GM18873 (cell line): ENCODE results near the gene PLXNA4.

Source experiments
- ATAC-seq: cut with Tn5 transposase; IDR thresholded peaks from one replicate; pipeline ENCODE4 v1.9.1; 2021; ENCODE audit warnings: mild to moderate bottlenecking, moderate library complexity, moderate number of reproducible peaks; ENCODE audit not compliant: unreplicated experiment, low FRiP score

The PLXNA4 gene

DNA sequence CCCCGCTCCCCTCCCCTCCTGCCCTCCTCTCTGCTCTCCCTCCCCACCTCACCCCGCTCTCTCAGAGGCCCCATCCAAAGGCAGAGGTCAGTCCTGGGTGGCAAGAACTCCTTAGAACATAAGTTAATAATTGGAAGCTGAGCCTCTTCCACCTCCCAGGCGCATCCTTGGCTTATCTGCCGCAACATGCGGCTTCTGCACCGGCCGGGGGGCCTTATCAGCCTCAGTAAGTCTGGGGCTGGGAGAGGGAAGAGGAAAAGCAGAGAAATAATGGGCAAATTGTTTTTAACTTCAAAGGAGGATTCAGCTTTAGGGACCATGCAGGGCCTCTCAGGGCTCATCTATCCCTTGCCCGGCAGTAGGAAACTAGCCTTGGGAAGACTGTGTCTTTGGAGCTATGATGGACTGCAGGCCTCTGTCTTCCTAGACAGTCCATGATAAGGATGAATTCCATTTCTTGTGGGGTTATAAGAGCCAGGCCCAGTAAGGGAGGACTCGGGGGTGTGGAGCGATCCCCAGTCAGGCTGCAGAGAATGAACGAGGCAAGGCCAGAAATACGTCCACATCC, 411.6 kb downstream of the PLXNA4 start:
- ATAC-seq, result no peak

DNA sequence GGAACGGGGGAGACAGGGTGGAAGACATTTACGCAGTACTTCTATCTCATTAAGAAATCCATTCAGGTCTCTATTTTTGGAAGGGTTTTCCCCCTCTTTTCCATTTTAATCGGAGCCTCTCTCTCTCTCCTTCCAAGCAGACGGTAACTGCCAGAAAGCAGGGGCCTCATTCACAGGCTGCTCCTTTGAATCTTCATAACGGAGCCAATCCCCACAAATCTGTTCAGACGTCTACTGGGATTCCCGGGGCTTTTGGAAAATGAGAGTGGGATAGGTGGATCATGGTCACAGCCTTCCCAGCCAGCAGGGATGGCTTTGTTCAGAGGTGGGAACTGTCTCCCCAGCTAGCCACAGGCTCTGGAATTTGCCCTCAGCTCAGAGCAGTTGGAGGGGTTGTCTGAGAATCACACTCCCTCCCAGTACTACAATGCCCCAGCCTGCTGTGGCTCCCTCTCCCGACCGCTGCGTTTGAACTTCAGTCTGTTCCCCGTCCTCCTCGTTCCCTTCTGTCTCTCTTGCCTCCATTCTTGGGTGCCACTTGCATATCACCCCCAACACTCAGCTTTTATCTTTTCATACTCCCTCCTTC, 413.6 kb downstream of the PLXNA4 start:
- ATAC-seq, result no peak

DNA sequence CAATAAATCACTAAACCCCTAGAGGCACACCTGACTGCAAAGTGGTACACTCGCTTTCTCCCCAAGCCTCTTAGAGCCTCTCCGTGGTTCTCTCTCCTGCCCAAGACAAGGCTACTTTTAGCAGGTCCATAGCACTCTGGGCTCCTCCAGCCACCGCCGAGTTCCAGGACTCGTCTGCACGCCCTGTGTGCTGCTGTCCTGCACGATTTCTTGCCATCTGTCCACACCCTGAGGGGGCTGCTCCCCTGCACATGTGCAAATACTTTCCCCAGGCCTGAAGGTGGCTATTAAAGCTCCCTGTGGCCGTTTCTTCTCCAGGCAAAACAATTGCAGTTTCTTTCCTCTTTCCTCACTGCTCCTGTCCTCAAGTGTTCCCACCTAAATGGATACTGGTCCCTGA, 414.3 kb downstream of the PLXNA4 start:
- no peak for ATAC-seq

DNA sequence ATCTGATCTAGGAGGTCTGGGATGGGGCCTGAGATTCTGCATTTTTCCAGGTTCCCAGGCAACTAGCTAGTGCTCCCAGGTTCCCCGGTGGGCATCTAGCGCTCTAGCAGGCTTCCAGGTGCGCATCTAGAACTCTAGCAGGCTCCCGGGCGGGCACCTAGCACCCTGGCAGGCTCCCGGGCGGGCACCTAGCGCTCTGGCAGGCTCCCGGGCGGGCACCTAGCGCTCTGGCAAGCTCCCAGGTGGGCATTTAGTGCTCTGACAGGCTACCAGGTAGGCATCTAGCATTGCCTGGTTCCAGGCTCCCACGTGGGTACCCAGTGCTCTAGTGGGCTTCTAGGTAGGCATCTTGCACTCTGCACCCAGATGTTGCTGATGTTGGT, 414.7 kb downstream of the PLXNA4 start:
- no peak for ATAC-seq

DNA sequence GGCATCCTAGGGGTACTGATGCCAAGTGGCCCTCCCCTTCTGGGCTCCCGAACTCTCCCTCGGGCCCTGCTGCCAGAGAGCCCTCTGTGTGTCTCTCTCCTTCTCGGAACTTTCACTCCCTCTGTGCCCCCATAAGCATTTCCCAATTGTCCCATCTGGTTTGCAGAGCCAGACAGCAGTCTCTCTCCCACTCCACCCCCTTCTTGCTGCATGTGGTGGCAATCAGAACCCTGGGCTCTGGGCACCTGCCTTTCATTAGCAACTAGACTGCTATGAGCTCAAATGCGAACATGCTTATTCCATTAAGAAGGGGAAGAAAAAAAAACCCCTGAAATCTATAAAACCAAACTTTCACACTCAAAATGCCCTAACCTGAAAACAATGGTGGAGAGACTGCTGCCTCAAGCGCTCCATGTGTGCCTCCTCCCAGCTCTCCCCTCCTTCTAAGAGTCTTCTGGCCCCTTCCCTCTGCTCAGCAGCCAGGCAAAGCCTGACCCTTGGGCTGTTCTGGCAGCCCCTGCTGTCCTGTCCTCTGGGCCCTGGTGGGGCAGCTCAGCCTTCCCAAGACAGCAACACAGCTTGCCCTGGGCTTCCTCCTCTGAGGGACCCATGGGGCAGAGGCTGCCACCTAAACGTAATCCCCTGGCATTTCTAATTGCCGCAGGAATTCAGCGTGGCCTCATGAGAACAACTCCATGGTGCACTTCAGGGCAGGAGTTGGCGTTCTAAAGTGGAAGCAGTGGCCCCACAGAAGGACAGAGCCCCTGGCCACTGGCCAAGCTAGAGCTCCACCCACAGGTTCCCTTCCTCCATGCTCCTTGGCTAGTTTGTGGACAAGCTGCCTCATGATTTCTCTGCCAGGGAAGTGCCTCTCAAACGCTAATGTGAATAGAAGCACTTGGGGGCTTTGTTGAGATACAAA, 415.4 kb downstream of the PLXNA4 start:
- no peak for ATAC-seq

DNA sequence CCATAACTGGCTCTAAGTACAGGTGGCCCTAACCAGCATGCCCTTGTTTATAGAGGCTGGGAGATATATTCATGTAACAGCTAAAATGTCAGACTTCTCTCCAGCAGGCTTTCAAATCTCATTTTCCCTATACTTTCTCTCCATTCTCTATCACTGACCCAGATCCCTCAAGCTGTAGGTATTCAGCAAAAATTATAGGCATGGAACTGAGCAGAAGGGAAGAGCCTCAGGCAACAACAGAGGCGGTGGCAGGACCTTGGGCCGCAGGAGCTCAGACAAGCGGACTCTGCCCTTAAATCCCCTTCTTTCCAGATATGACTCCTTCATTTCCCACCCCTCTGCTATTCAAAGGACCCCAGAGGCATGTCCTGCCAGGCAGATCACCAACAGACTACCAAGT, 417.4 kb downstream of the PLXNA4 start:
- ATAC-seq, result no peak

DNA sequence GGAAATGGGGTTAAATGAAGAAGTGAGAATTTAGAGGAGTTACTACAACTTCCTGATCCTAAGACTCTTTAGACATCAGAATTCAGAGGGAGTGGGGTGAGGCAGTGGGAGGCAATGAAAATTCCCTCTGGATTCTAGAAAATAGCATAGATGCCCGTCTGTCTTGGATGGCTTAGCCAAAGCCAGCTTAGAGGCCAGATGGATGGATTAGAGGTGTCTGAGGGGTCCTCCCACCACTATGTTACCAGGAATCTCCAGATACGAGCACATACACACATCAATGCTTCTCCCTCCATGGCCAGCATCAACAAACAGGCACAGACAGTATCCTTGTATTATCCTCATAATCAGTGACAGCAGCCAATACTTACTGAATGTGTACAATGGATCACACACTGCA, 418.1 kb downstream of the PLXNA4 start:
- no peak for ATAC-seq

DNA sequence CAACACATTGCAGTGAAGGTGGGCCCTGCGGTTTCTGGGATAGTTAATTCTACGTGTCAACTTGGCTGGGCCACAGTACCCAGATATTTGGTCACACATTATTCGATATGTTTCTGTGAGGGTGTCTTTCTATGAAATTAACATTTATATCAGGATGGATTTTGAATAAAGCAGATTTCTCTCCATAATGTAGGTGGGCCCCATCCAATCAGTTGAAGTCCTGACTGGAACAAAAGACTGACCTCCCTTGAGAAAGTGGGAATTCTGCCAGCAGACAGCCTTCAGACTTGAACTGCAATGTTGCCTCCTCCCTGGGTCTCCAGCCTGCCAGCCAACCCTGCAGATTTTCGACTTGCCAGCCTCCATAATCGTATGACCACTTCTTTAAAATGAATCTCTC, 420.6 kb downstream of the PLXNA4 start:
- no peak for ATAC-seq

DNA sequence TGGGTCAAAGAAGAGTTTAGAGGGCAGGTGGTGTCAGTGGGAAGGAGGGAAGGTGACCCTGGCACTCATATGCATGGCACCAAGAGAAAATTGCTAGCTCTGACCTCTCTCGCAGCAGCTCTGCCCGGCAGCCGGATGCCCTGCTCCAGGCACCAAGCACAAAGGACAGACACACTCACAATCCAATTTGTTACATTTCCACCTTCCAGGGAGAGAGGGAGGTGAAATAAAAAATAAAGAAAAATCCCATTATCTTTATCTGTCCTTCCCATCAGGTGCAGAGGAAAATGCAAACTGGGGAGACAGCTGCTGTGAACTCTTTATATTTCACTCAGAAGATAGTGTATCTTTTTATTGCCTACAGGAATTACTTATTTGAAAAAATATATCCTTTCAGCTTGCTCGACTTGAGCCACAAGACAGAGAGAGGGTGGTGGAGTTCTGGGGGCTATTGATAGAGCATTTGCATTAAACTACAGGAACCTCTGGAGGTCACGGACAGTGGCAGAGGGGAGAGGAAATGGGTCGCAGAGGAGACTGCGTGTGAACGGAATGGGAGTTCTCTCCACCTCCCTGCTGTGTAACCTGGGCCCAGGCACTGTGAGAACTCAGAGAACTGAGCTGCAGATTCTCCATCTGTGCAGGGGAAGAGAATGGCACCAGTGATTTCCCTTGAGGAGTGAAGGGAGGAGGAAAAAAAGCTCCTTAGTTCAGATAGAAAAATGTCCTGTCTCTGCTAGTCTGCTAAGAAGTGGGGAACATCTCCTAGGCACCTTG, 421.4 kb downstream of the PLXNA4 start:
- ATAC-seq, result no peak

DNA sequence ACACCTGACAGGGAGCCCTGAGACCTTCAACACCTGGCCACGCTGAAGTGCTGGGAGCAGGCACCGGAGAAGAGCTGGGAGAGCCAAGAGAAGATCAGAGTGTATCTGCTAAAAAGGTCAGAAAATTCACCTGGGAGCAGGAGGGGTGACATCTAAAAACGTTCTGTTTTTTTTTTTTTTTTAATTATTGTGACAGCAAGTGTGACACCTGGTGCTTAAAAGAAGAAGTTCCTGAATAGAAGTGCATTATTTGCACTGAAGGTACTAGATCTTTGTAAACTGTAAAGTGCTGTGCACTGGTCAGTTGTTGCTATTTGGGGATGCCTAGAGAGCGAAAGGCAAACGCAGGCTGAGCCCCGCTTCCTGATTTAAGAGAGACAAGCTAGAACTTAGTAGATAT, 422.0 kb downstream of the PLXNA4 start:
- no peak for ATAC-seq

DNA sequence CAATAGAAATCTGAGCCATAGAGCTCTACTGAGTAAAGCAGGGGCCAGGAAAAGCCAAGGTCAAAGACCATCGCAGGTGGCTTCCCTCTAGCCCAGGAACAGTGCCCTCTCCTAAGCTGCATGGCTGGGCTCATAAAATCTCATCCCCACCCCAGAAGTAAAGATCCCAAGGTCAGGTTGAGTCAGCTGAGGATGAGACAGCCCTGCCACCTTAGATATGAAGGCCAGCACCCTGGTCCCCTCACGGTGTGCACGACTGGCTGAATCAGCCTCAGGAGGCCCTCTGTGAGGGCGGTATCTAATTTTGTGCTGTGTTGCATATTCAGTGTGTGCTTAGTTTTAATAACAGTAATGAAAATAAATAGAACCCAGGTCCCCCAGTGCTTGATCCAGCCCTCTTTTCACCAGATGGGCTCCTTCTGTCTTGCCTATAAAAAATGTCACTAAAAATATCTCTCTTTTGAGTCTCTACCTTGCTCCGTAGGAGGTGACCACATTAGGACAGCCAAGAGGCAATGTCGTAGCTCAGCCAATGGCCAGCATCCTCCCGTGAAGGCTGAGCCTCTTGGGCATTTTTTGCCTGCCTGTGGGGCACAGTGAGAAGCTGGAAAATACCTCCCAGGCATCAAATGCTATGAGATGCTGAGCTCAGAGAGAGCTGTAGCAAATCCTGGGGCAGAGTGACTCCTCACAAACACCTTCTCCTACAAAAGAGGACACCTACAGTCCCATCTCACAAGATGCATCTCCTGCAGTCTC, 424.0 kb downstream of the PLXNA4 start:
- no peak for ATAC-seq

DNA sequence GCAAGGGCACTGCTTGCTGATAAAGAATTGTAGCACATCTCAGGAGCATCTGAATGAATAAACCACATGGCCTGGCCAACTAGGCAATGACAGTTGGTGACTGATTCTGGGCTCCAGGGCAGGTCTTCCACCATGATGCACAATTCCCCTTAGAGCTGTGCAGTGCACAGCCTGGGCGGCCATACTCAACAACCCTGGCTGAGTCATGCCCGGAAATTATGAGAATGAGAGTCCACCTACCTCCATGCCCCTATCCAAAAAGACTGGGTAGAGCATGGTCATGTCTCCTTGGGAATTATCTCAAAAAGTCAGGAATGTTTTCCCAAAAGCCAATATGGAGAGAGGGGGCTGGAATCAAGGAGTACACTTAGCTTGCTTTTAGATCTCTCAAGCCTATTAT, 425.6 kb downstream of the PLXNA4 start:
- ATAC-seq, result no peak

DNA sequence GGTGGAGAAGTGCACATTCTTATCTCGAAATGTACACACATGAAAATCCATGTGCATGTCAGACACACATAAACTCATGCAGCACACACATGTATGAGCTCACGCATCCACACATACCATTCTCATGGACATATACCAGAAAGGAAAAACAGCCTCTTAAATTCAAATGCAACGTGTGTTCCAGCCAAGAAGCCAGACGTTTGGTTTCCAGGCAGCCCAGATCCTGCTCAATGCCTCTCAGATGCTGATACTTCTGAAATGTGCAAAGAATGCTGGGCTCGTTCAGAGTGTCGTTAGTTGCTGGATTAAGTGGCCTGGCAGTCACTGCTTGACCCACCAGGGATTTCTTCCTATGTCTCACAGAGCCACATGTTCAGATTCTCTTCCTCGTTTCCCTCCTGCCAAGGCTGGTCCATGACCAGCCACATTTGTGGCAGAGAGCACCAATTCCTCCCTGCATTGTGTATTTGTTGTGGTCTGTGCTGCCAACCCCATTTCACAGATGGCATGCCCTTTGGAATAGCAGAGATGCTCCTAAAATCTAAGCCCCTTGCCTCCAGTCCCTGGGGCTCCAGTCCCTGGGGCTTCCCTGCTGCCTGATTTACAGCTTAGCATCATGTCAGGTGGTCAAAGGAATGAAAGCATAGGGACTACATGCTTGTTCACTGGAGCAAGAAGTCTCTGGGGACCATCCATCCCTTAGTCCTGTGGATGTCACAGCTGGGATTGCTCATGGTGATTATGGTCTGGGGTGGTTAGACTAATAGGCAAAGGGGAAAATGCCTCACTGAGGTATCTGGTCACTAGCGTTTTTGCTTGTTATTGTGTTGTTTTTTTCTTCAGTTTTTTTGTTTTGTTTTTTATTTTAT, 426.6 kb downstream of the PLXNA4 start:
- ATAC-seq, result no peak

DNA sequence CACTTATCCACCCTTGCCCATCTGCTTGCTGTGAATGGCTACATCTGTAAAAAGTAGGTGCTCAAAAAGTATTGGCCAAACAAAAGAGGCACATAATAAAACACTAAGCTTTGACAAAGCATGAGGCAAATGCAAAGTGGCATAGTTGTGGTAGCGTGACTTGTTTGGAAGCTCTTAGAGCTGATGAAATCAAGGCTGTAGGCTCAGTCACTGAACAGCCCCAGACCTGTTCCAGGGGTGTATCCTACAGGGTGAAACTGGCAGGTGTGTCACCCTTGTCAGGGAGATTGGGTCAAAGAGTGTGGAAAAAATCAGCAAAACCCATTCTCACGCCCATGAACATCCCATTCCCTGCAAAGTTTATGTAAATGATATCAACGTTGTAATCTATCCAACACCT, 427.4 kb downstream of the PLXNA4 start:
- ATAC-seq, result no peak

DNA sequence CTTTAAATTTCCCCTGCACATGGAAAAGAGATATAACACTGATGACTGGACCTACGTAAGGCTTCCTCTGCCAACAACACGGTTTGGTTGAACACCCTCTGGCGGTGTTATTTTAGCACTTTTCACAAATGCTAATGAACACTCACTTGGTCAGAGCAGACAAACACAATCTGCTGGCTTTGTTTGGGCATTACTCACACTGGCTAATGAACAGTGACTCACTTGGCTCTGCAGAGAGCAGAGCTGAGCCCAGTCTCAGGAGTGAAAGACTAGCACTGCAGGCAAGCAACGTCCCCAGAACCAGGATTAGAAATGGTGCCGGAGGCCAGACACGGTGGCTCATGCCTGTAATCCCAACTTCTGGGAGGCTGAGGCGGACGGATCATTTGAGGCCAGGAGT, 430.8 kb downstream of the PLXNA4 start:
- no peak for ATAC-seq

DNA sequence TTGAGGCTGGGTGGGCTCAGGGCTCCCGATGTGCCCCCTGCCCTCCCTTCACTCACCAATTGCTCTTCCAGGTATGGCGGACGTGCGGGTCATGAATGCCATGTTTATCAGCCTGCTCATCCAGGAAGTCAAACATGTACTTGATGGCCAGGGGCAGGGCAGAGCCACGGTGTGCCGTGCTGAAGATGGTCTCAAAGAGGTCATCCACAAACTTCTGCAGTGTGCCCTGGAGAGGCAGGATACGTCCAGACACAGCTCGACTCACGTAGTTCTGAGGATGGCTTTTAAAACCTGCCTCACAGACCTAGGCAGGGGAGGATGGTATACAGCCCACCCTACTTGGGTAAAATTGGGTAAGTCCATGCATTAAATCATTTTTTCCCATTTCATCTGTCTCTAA, 431.2 kb downstream of the PLXNA4 start:
- no peak for ATAC-seq

DNA sequence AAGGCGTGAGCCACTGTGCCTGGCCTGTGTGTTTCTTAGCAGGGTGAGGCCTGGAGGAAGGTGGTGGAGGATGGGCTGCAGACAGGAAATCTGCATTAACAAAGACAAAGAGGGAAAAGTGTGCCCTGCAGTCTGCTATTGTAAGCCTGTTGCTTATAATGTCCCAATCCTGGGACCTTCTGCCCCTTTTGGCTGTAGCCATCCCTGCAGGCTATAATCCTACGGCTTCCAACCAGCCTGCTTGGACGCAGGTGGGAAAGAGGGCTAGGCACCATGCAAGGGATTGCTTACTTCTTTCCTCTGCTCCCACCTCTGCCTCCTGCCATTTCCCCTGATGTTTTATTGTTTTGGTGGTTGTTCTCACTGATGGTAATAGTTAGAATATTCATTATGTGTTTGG, 434.3 kb downstream of the PLXNA4 start:
- no peak for ATAC-seq

DNA sequence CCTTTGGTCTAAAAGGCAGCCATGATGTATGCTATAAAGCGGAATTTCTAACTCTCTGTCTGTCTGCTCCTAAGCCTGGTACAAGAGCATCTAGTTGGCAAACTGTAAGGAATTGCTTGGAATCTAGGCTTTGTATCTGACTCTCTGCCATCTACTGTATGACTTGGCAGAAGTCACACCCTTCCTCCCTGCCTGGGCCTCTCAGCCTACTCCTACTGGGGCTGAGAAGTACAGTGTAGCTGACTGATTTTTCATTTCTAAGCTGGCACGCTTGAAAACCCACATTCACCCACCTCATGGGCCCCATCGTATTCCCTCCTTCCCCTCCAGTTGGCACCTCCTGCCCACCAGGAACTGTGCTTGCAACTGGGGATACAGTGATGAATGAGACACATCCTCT, 435.2 kb downstream of the PLXNA4 start:
- ATAC-seq, result no peak

DNA sequence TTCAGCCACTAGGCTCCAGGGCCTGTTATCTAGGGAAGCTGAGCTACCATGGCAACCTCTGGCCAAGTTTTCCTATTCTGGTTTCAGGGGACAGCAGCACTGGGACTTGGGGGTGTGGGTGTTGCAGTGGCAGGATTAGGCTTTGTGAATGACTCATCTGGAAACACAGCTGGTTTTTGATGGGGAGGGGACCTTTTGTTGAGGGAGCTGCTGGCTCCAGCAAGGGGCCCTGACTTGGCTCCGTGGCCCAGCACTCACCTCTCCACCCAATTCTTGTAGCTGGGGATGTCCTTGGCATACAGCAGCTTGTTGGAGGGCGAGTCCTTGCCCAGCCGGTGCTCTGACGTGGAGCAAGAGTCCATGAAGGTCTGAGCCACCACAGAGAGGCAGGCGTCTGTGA, 435.9 kb downstream of the PLXNA4 start:
- ATAC-seq, result no peak
